ENCODE measurements around the gene NCF1.
A peak's percentile ranks its signal among the peaks of the same experiment; 100 is the strongest.
"Not testable (repeated sequence)": the region's sequence is repeated elsewhere in the genome, so short reads cannot be mapped to it uniquely, and the experiment has no call there.

Gene NCF1

GRCh38 chr7:74788369-74789150 lies 14.7 kb downstream of the NCF1 start:
- DNase-seq (ENCODE audit: low read depth): peak; percentile 88

- not testable (repeated sequence) for DNase-seq (ENCODE audit: low read depth)
These were observed 15.5 kb downstream of the NCF1 start for GRCh38 chr7:74789200-74789736.

GRCh38 chr7:74797848-74798622 lies 24.2 kb downstream of the NCF1 start:
- not testable (repeated sequence) for DNase-seq (ENCODE audit: low read depth)

- DNase-seq (ENCODE audit: low read depth): not testable (repeated sequence)
These were observed 24.8 kb downstream of the NCF1 start for GRCh38 chr7:74798644-74799043.

GRCh38 chr7:74815882-74816281 lies 42.1 kb downstream of the NCF1 start:
- not testable (repeated sequence) for DNase-seq (ENCODE audit: low read depth)

- DNase-seq (ENCODE audit: low read depth): not testable (repeated sequence)
These were observed 46.5 kb downstream of the NCF1 start for GRCh38 chr7:74820146-74820805.

GRCh38 chr7:74821259-74821658 lies 47.4 kb downstream of the NCF1 start:
- DNase-seq (ENCODE audit: low read depth): not testable (repeated sequence)

- DNase-seq (ENCODE audit: low read depth): not testable (repeated sequence)
These were observed 56.1 kb downstream of the NCF1 start for GRCh38 chr7:74829959-74830358.

GRCh38 chr7:74830411-74830810 lies 56.6 kb downstream of the NCF1 start:
- not testable (repeated sequence) for DNase-seq (ENCODE audit: low read depth)

Data from stimulated activated CD8-positive, alpha-beta memory T cell treated with anti-CD3 and anti-CD28 coated beads, Interleukin-12 subunit alpha, Interleukin-12 subunit beta, amount 100 ng/mL, for 1 hour (primary cell).